ENCODE results near the gene ADAM17. TPM values are rescaled to one million over a fixed set of nuclear protein-coding genes. Genes with fewer than 3 reads are reported as not detected.
"Not testable (repeated sequence)": the region's sequence is repeated elsewhere in the genome, so short reads cannot be mapped to it uniquely, and the experiment has no call there.

The ADAM17 gene
- polyA plus RNA-seq, 3 donors, result 30.2 to 34.8 (median 30.9) TPM

DNA sequence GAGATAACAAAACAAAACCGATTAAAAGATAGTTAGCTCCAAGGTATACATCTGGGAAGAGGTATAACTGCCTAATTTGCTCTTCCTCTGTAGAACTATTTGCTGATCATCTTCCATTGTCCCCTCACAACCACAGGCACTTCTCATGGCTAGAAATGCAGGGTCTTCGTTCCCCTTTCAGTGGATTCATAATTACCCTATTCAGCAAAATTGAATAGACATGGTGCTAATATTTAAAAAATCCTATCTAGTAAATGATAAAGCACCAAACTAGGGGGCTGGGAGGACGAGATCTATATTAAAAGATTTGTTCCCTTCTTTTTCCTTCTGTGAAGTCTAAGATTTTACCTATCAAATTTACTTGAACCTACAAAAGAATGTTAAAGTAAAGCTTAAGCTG lies 30.8 kb upstream of the ADAM17 start:
- H3K27ac Mint-ChIP-seq, result peak overlapping the region in 1 of 7 donors; percentile 46
- H3K36me3 Mint-ChIP-seq, result peaks cover 57 to 66% of the 10 kb centered on the region in 2 donors
- Histone ChIP-seq H3K9ac (ENCODE audit: insufficient read depth, low read length, poor library complexity, severe bottlenecking) (no peak overlapping the region), H4K20me1 (ENCODE audit: insufficient read depth, low read length) (peaks cover 4% of the 10 kb centered on the region), H3K4me3 (replicated peaks in 1 of 3; ENCODE audit: low read depth in 2 of 3, low read length in 3 of 3) (no peak overlapping the region), H3K36me3 (replicated peaks in 1 of 2; ENCODE audit: control insufficient read depth in 1 of 2, insufficient read depth in 2 of 2, low read length in 2 of 2) (peaks cover 46 to 88% of the 10 kb centered on the region in 2 donors), H3K27ac (ENCODE audit: low read depth in 1 of 2, low read length in 2 of 2) (peak overlapping the region in 1 of 2 donors; percentile 9), H3K4me2 (replicated peaks; ENCODE audit: extremely low read depth, low read length, poor library complexity, severe bottlenecking) (no peak overlapping the region), H3K4me1 (ENCODE audit: control insufficient read depth in 1 of 2, insufficient read depth in 2 of 2, low read length in 2 of 2) (no peaks in the 10 kb centered on the region), H3K27me3 (ENCODE audit: control insufficient read depth in 2 of 2, insufficient read depth in 2 of 2, low read length in 2 of 2) (no peaks in the 10 kb centered on the region), H3K79me2 (ENCODE audit: insufficient read depth, low read length) (peaks cover 26% of the 10 kb centered on the region), H3K9me3 (replicated peaks in 1 of 2; ENCODE audit: control insufficient read depth in 1 of 2, insufficient read depth in 1 of 2, low read length in 2 of 2) (no peaks in the 10 kb centered on the region), H2AFZ (ENCODE audit: insufficient read depth, low read depth, low read length, poor library complexity, severe bottlenecking) (no peak overlapping the region)
- H3K9me3 Mint-ChIP-seq, result no peaks in the 10 kb centered on the region
- intact Hi-C loops (cut with micrococcal nuclease), result no loop called here
- H3K4me1 Mint-ChIP-seq, result no peaks in the 10 kb centered on the region
- no peaks in the 10 kb centered on the region for H3K27me3 Mint-ChIP-seq (ENCODE audit: low read depth in 3 of 3)
- TF ChIP-seq, protein P1, sequence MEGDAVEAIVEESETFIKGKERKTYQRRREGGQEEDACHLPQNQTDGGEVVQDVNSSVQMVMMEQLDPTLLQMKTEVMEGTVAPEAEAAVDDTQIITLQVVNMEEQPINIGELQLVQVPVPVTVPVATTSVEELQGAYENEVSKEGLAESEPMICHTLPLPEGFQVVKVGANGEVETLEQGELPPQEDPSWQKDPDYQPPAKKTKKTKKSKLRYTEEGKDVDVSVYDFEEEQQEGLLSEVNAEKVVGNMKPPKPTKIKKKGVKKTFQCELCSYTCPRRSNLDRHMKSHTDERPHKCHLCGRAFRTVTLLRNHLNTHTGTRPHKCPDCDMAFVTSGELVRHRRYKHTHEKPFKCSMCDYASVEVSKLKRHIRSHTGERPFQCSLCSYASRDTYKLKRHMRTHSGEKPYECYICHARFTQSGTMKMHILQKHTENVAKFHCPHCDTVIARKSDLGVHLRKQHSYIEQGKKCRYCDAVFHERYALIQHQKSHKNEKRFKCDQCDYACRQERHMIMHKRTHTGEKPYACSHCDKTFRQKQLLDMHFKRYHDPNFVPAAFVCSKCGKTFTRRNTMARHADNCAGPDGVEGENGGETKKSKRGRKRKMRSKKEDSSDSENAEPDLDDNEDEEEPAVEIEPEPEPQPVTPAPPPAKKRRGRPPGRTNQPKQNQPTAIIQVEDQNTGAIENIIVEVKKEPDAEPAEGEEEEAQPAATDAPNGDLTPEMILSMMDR (IDR thresholded peaks at IDR 0.05), result no peak
- no peak for DNase-seq
- WGBS (ENCODE audit: insufficient coverage), result no CpG with 5 or more reads among the region's 3 CpGs
- H3K4me3 Mint-ChIP-seq, result no peak overlapping the region

DNA sequence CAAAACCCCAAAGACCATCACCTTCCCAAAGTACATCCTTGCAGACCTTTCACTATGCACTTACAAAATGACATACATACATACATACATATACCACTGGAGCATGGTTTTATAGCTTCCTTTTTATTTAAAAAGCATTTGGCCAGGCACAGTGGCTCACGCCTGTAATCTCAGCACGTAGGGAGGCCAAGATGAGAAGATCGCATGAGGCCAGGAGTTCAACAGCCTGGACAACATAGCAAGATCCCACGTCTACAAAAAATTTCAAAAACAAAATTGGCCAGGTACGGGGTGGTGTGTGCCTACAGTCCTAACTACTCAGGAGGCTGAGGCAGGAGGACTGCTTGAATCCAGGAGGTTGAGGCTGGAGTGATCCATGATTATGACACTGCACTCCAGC lies 29.9 kb upstream of the ADAM17 start:
- no peak for DNase-seq
- Histone ChIP-seq H3K4me2 (replicated peaks; ENCODE audit: extremely low read depth, low read length, poor library complexity, severe bottlenecking) (no peak overlapping the region), H3K36me3 (replicated peaks in 1 of 2; ENCODE audit: control insufficient read depth in 1 of 2, insufficient read depth in 2 of 2, low read length in 2 of 2) (peaks cover 45 to 78% of the 10 kb centered on the region in 2 donors), H3K4me3 (replicated peaks in 1 of 3; ENCODE audit: low read depth in 2 of 3, low read length in 3 of 3) (no peak overlapping the region), H4K20me1 (ENCODE audit: insufficient read depth, low read length) (no peaks in the 10 kb centered on the region), H3K27me3 (ENCODE audit: control insufficient read depth in 2 of 2, insufficient read depth in 2 of 2, low read length in 2 of 2) (no peaks in the 10 kb centered on the region), H3K4me1 (ENCODE audit: control insufficient read depth in 1 of 2, insufficient read depth in 2 of 2, low read length in 2 of 2) (no peaks in the 10 kb centered on the region), H3K9ac (ENCODE audit: insufficient read depth, low read length, poor library complexity, severe bottlenecking) (no peak overlapping the region), H3K9me3 (replicated peaks in 1 of 2; ENCODE audit: control insufficient read depth in 1 of 2, insufficient read depth in 1 of 2, low read length in 2 of 2) (no peaks in the 10 kb centered on the region), H2AFZ (ENCODE audit: insufficient read depth, low read depth, low read length, poor library complexity, severe bottlenecking) (no peak overlapping the region), H3K79me2 (ENCODE audit: insufficient read depth, low read length) (peaks cover 20% of the 10 kb centered on the region), H3K27ac (ENCODE audit: low read depth in 1 of 2, low read length in 2 of 2) (peak overlapping the region in 1 of 2 donors; percentile 10)
- H3K27me3 Mint-ChIP-seq (ENCODE audit: low read depth in 3 of 3), result no peaks in the 10 kb centered on the region
- H3K4me3 Mint-ChIP-seq, result no peak overlapping the region
- no peaks in the 10 kb centered on the region for H3K9me3 Mint-ChIP-seq
- H3K27ac Mint-ChIP-seq, result peak overlapping the region in 3 of 7 donors; percentile 22 to 61 (median 46)
- H3K4me1 Mint-ChIP-seq, result no peaks in the 10 kb centered on the region
- WGBS (ENCODE audit: insufficient coverage), result 100% methylated on average over 3 of the region's 5 CpGs
- intact Hi-C loops (cut with micrococcal nuclease), result no loop called here
- H3K36me3 Mint-ChIP-seq, result peaks cover 51 to 67% of the 10 kb centered on the region in 2 donors
- TF ChIP-seq, protein P1 (IDR thresholded peaks at IDR 0.05), result no peak

DNA sequence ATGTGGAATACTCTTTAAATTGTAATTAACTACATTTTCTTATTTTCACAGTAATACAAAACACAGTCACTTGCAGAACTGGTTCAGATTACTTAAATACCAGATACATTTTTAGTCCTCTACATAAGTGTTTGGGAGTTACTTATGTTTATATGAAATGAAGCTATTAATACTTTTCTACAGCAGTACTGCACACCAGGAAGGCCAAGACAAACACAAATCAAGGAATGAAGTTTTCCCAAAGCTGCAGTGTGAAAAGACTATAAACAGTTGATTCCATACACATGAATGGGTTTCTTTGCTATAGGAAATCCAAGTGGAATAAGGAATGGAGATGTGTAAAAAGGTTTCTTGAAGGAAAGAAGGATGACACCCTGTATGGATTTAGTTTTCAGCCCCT lies 29.3 kb upstream of the ADAM17 start:
- H3K27ac ChIP-seq (ENCODE audit: low read depth in 1 of 2, low read length in 2 of 2); H3K27me3 Mint-ChIP-seq (ENCODE audit: low read depth in 3 of 3); H3K4me2 ChIP-seq (replicated peaks; ENCODE audit: extremely low read depth, low read length, poor library complexity, severe bottlenecking); H4K20me1 ChIP-seq (ENCODE audit: insufficient read depth, low read length); H3K9me3 Mint-ChIP-seq; H3K9me3 ChIP-seq (replicated peaks in 1 of 2; ENCODE audit: control insufficient read depth in 1 of 2, insufficient read depth in 1 of 2, low read length in 2 of 2); H2AFZ ChIP-seq (ENCODE audit: insufficient read depth, low read depth, low read length, poor library complexity, severe bottlenecking); H3K27me3 ChIP-seq (ENCODE audit: control insufficient read depth in 2 of 2, insufficient read depth in 2 of 2, low read length in 2 of 2); H3K4me3 ChIP-seq (replicated peaks in 1 of 3; ENCODE audit: low read depth in 2 of 3, low read length in 3 of 3); H3K4me1 Mint-ChIP-seq; H3K27ac Mint-ChIP-seq; H3K4me1 ChIP-seq (ENCODE audit: control insufficient read depth in 1 of 2, insufficient read depth in 2 of 2, low read length in 2 of 2); H3K4me3 Mint-ChIP-seq; DNase-seq; intact Hi-C loops (cut with micrococcal nuclease); H3K9ac ChIP-seq (ENCODE audit: insufficient read depth, low read length, poor library complexity, severe bottlenecking): not testable (repeated sequence)
- peaks cover 48 to 63% of the 10 kb centered on the region in 2 donors for H3K36me3 Mint-ChIP-seq
- peaks cover 41 to 72% of the 10 kb centered on the region in 2 donors for H3K36me3 ChIP-seq (replicated peaks in 1 of 2; ENCODE audit: control insufficient read depth in 1 of 2, insufficient read depth in 2 of 2, low read length in 2 of 2)
- H3K79me2 ChIP-seq (ENCODE audit: insufficient read depth, low read length), result peaks cover 14% of the 10 kb centered on the region
